ENCODE measurements around the gene SYPL1.
"Not testable (repeated sequence)": the region's sequence is repeated elsewhere in the genome, so short reads cannot be mapped to it uniquely, and the experiment has no call there.

The SYPL1 gene

DNA sequence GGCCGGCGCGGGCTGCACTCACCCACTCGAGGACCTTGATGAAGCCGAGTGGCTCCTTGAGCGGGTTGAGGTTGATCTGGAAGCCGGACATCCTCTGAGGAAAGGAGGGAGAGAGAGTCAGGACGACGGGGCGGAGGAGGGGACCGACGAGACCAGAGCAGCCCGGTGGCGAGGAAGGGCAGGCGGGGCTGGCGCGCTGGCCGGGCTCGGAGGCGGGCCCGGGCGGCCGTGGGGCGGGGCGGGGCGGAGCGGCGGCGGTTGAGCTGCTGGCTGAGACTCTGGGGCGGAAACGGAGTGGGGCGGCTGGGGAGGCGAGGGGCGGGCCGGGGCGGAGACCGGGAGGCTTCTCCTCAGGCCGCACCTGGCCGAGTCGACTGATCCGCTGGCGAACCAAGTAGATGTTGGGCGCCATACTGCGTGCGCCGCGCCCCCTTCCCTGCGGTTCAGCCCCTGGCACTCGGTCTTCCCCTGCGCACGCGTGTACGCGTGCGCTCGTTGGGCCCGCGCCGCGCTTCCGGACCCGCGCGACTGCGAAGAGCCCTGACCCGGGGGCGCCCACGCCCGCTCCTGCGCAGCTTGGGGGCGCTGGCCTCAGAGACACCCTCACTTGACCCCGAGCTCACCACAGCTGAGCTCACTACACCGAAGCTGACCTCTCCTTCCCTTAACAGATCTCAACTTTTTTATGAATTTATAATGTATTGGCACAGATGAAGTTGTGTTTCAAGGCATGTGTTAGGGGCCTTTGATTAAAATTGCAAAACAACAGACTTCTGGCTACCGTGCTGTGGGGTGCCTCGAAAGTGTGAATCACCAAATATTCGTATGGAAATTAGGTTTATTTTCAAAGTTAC is at the start of gene SYPL1:
SYPL1 (minus strand) TSS at position 195 of the 854 bp plus-strand sequence; CDS start at position 91, 104 bp downstream.
- peak; percentile 87 to 96 (median 93) for DNase-seq

- DNase-seq: no peak
Observed at GRCh38 chr7:106155027-106155426, 42.9 kb upstream of the SYPL1 start.

GRCh38 chr7:106153891-106154449 is 41.9 kb upstream of the SYPL1 start:
- DNase-seq: peak; percentile 74 to 85 (median 84)

- no peak for DNase-seq
Observed at GRCh38 chr7:106152313-106152665, 40.2 kb upstream of the SYPL1 start.

DNA sequence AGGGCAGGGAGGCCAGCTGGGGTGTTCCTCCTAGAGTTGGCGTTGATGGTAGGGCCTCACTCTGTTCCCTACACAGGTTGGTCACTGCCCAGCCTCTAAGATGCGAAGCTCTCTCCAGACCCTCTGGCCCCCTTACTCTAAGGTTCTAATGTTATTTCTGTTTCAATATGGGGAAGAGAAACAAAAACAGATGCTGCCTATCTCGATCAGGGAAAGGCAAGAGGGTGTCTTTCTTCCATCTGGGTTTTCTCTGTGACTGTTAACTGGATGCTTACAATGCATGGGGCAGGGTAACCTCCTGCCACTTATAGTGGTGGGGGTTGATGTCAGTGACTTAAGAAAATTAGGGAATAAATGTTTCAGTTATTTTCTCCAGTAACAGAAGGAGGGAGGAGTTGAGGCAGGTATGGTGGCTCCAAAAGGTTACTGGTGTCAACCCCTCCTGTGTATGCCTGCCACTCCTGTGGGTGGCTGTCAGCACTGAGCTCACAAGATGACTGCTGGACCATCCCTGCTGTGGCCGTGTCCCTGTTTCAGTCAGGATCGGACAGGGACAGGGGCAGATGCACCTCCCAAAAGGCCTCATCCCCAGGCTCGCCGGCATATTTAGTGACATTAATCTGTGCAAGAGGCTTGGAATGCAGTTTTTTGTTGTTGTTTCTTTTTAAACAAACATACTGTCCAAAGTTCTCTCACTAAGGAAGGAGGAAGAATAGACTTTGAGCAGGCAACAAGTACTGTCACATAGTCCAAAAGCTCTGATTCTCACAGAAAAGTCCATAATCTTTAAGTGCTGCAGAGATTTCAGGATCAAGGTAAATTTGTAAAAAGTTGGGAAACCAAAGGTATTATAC is 39.6 kb upstream of the SYPL1 start:
- no peak for DNase-seq

DNA sequence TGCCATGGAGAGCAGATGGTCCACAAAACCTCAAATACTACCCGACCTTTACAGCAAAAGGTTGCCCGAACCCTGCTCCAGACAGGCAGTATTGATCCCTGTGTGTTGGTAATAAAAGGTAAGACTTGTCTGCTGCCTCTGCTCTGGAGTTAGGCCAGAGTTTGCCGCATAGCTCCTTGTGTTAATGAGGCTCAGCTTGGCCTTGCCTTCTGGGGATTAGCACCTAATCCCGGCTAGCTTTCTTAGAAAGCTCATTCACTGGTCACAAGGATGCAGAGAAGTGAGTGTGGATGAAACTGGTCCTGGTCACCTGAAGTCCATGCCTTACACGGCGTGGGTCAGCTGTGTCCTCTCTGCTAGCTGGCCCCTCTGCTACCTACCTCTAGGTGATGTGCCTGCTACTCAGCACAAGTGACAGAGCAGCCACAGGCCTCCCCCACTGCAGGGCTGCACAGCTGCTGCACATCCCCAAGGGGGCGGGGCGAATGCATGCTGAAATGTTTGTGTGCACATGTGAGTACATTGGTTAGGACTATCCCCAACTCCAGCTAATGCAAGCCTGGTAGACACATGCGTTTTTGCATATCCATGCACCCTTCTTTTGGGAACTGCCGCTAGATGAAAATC is 31.7 kb upstream of the SYPL1 start:
- no peak for DNase-seq

- DNase-seq: no peak
Observed at GRCh38 chr7:106142136-106142535, 30.0 kb upstream of the SYPL1 start.

- DNase-seq: no peak
Observed at GRCh38 chr7:106140406-106141173, 28.5 kb upstream of the SYPL1 start.

DNA sequence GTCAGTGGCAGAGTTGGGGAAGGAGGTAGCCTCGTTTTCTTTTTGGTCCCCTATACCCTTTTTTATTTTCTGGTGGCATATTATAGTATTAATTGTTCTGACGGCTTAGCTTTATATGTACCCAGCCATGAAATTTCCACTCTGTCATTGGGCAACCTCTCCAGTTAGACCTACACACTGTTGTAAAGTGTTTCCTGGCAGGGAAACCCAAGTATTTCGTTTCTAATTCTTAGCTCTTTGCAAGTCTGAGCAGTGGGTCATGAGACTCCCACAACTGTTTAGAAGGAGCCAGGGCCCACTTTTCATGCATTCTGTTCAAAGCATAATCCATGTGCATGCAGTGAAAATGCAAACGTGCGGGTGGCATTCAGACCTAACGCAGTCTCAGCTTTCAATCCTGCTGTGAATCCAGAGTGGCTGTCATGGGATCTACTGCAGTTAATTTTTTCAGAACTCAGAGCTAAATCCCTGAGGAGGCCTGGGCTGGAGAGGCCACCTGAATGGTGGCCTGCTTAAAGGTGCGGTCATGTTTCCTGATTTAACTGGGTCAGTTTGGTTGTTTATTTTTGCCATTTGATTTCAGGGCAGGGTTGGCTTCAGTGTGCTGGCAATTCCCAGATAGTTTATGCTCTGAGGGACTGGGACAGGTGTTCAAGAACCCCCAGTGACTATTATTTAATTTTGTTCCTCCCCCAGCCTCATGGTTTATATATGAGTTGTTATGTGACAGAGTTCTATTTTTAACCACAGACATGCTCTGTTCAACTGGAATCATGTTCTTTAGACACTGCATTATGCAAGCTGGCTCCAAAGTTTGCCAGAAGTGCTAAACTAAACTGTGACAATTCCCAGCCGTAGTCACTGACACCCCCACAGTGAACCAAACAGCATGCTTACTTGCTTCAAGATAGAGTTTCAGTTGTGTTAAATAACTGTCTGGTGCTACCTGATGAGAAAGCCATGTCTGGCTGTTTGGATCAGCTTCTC is 27.4 kb upstream of the SYPL1 start:
- no peak for DNase-seq

DNA sequence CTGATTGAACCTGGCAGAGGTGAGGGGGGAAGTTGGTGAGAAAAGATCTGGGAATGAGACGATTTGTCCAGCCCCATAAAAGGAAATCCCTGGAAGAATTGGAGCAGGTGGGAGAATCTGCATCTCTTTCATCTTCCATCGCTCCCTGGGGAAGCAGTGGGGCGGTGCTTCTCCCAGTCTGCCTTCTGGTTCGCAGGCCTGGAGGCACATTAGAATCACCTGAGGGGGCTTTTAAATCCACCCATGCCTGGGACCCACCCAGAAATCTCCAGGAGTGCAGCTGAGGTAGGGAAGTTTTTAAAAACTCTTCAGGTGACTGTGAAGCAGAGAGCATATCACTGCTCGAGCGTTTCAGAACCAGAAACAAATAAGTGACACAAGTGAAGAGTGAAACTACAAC is 26.7 kb upstream of the SYPL1 start:
- DNase-seq: no peak

DNA sequence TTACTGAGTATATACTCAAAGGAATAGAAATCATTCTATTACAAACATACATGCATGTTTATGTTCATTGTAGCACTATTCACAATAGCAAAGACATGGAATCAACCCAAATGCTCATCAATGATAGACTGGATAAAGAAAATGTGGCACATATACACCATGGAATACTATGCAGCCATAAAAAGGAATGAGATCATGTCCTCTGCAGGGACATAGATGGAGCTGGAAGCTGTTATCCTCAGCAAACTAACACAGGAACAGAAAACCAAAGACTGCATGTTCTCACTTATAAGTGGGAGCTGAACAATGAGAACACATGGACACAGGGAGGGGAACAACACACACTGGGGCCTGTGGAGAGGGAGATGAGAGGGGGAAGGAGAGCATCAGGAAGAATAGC is 26.1 kb upstream of the SYPL1 start:
- DNase-seq: not testable (repeated sequence)

- DNase-seq: no peak
Observed at GRCh38 chr7:106134241-106134640, 22.1 kb upstream of the SYPL1 start.

GRCh38 chr7:106129291-106129690 is 17.2 kb upstream of the SYPL1 start:
- DNase-seq: no peak

GRCh38 chr7:106128836-106129235 is 16.7 kb upstream of the SYPL1 start:
- DNase-seq: no peak

- DNase-seq: no peak
Observed at GRCh38 chr7:106127984-106128780, 16.1 kb upstream of the SYPL1 start.

- DNase-seq: peak; percentile 84 to 91 (median 90)
Observed at GRCh38 chr7:106126170-106126938, 14.2 kb upstream of the SYPL1 start.

- DNase-seq: peak in 1 of 3 donors; percentile 11
Observed at GRCh38 chr7:106125417-106125816, 13.3 kb upstream of the SYPL1 start.

DNA sequence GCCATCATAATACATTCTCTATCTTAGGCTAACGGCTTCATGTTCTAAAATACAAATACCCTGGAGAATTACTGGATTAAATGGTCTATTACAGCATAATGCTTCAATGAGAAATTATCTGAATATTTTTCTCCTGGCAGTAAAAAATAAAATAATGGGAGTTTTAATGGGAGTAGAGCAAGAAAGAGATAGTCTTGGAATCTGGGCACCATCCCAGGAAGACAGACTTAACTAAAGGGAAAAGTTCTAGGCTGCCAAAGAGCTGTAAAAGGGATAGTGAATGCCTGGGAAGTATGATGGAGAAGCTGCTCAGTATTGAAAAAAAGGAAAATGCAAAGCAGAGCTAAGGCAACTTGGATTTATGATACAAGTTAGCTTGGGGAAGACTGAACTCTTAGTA is 12.1 kb upstream of the SYPL1 start:
- no peak for DNase-seq

- no peak for DNase-seq
Observed at GRCh38 chr7:106122713-106123112, 10.6 kb upstream of the SYPL1 start.

Measured in suppressor macrophage treated with lipopolysaccharide for 1 hour (primary cell).